A549 treated with AZD2906 at 1 μM for 4 hours (cell line): ENCODE results near the gene TMTC1. TPM values are rescaled to one million over a fixed set of nuclear protein-coding genes. Genes with fewer than 3 reads are reported as not detected.

Experiments
- total RNA-seq: library from RNA; stranded (reverse); fragments of 200-300 nt; extraction: Qiagen RNA extraction; gene quantifications from 5 replicates; pipeline ENCODE4 v1.2.3, GENCODE V29; 2022

TMTC1 gene
- total RNA-seq, result 0.01 to 0.16 TPM (median 0.02 TPM) in 5 replicates

GRCh38 chr12:29783773-29784666, at the start of gene TMTC1:
Gene TMTC1, minus strand, starts transcription at chr12:29783942. Its CDS starts 191 bp downstream, at chr12:29783751.

DNA sequence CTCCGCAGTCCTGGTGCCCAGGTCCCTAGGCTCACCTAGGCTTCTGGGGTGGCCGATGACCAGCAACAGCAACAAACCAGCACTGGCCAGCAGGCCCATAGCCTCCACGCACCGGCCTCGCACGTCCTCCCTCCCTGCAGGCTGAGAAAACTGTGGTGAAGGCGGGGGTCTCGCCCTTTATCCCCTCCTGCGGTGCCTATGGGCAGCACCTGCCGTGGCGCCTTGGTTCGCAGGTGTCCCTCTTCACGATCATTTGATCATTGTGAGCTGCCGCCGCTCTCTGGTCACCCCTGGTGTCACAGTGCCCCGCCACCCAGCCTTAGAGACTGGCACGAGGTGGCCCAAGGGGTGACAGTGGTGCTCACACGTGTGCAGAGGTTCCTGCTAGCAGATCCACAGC, 286.2 kb downstream of the TMTC1 start, which contains the start of gene OVCH1:
Gene OVCH1, minus strand, starts transcription at position 99 of the 400 bp plus-strand sequence. Its CDS starts 0 bp downstream, at position 99.

